Measurements from ENCODE around the gene ME1.

ME1 gene

GRCh38 chr6:83314693-83315092 lies 116.2 kb downstream of the ME1 start:
- Histone ChIP-seq H3K9me3 (ENCODE audit: control insufficient read depth, insufficient read depth, low read length) (no peaks in the 10 kb centered on the region), H3K9me2 (replicated peaks; ENCODE audit: control insufficient read depth, low read length) (no peaks in the 10 kb centered on the region), H3K79me2 (ENCODE audit: control insufficient read depth, low read length) (no peaks in the 10 kb centered on the region), H3K36me3 (ENCODE audit: control insufficient read depth, low read length) (no peaks in the 10 kb centered on the region), H4K20me1 (ENCODE audit: control insufficient read depth, insufficient read depth, low read depth, low read length) (no peaks in the 10 kb centered on the region), H3F3A (ENCODE audit: control insufficient read depth, insufficient read depth) (no peaks in the 10 kb centered on the region), H3K4me3 (ENCODE audit: low read length) (no peak overlapping the region), H3K27me3 (ENCODE audit: control insufficient read depth, low read length) (no peaks in the 10 kb centered on the region), H3K4me2 (ENCODE audit: low read length) (no peak overlapping the region), H3K27ac (ENCODE audit: low read depth, low read length) (no peak overlapping the region), H3K4me1 (ENCODE audit: control insufficient read depth, low read length) (no peaks in the 10 kb centered on the region)
- TF ChIP-seq EZH2phosphoT487 (IDR thresholded peaks at IDR 0.05; ENCODE audit: borderline replicate concordance, low read length) (no peak), CTCF (IDR thresholded peaks at IDR 0.05; ENCODE audit: low read depth, low read length, poor library complexity, severe bottlenecking) (no peak)

DNA sequence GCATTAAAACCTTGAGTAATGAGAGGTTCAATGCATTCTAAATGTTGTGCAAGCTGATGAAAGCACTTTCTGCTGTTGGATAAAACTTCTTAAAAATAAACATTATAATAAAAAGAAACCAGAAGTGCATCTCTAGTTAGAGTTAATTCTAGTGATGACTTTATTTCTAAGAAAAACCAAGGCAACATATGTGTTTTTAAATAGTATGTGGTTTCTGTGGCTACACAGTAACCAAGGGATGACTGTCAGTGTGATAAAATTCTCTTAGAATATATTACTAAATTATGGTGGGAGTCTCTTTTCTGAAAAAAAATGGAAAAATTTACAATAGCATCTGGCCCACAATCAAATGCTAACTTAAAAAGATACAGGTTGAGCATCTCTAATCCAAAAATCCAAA lies 117.0 kb downstream of the ME1 start:
- Histone ChIP-seq H3F3A (ENCODE audit: control insufficient read depth, insufficient read depth) (no peaks in the 10 kb centered on the region), H3K27ac (ENCODE audit: low read depth, low read length) (no peak overlapping the region), H3K4me3 (ENCODE audit: low read length) (no peak overlapping the region), H4K20me1 (ENCODE audit: control insufficient read depth, insufficient read depth, low read depth, low read length) (no peaks in the 10 kb centered on the region), H3K27me3 (ENCODE audit: control insufficient read depth, low read length) (no peaks in the 10 kb centered on the region), H3K9me2 (replicated peaks; ENCODE audit: control insufficient read depth, low read length) (no peaks in the 10 kb centered on the region), H3K4me1 (ENCODE audit: control insufficient read depth, low read length) (no peaks in the 10 kb centered on the region), H3K36me3 (ENCODE audit: control insufficient read depth, low read length) (no peaks in the 10 kb centered on the region), H3K79me2 (ENCODE audit: control insufficient read depth, low read length) (no peaks in the 10 kb centered on the region), H3K9me3 (ENCODE audit: control insufficient read depth, insufficient read depth, low read length) (no peaks in the 10 kb centered on the region), H3K4me2 (ENCODE audit: low read length) (no peak overlapping the region)
- TF ChIP-seq EZH2phosphoT487 (IDR thresholded peaks at IDR 0.05; ENCODE audit: borderline replicate concordance, low read length): no peak
- no peak for TF ChIP-seq CTCF (IDR thresholded peaks at IDR 0.05; ENCODE audit: low read depth, low read length, poor library complexity, severe bottlenecking)

- Histone ChIP-seq H3K27ac (ENCODE audit: low read depth, low read length) (no peak overlapping the region), H3K79me2 (ENCODE audit: control insufficient read depth, low read length) (no peaks in the 10 kb centered on the region), H3F3A (ENCODE audit: control insufficient read depth, insufficient read depth) (no peaks in the 10 kb centered on the region), H3K4me2 (ENCODE audit: low read length) (no peak overlapping the region), H3K27me3 (ENCODE audit: control insufficient read depth, low read length) (no peaks in the 10 kb centered on the region), H3K9me2 (replicated peaks; ENCODE audit: control insufficient read depth, low read length) (no peaks in the 10 kb centered on the region), H3K4me1 (ENCODE audit: control insufficient read depth, low read length) (no peaks in the 10 kb centered on the region), H3K4me3 (ENCODE audit: low read length) (no peak overlapping the region), H4K20me1 (ENCODE audit: control insufficient read depth, insufficient read depth, low read depth, low read length) (no peaks in the 10 kb centered on the region), H3K36me3 (ENCODE audit: control insufficient read depth, low read length) (no peaks in the 10 kb centered on the region), H3K9me3 (ENCODE audit: control insufficient read depth, insufficient read depth, low read length) (no peaks in the 10 kb centered on the region)
- TF ChIP-seq EZH2phosphoT487 (IDR thresholded peaks at IDR 0.05; ENCODE audit: borderline replicate concordance, low read length): no peak
- no peak for TF ChIP-seq CTCF (IDR thresholded peaks at IDR 0.05; ENCODE audit: low read depth, low read length, poor library complexity, severe bottlenecking)
These were observed 119.6 kb downstream of the ME1 start for GRCh38 chr6:83311231-83311630.

GRCh38 chr6:83310046-83310445 lies 120.8 kb downstream of the ME1 start:
- no peaks in the 10 kb centered on the region for H3K9me3 ChIP-seq (ENCODE audit: control insufficient read depth, insufficient read depth, low read length)
- H3K79me2 ChIP-seq (ENCODE audit: control insufficient read depth, low read length): no peaks in the 10 kb centered on the region
- no peaks in the 10 kb centered on the region for H3K4me1 ChIP-seq (ENCODE audit: control insufficient read depth, low read length)
- H3F3A ChIP-seq (ENCODE audit: control insufficient read depth, insufficient read depth): no peaks in the 10 kb centered on the region
- H3K4me3 ChIP-seq (ENCODE audit: low read length): no peak overlapping the region
- H3K27ac ChIP-seq (ENCODE audit: low read depth, low read length): no peak overlapping the region
- TF ChIP-seq CTCF (IDR thresholded peaks at IDR 0.05; ENCODE audit: low read depth, low read length, poor library complexity, severe bottlenecking) (no peak), EZH2phosphoT487 (IDR thresholded peaks at IDR 0.05; ENCODE audit: borderline replicate concordance, low read length) (no peak)
- H3K27me3 ChIP-seq (ENCODE audit: control insufficient read depth, low read length): no peaks in the 10 kb centered on the region
- no peaks in the 10 kb centered on the region for H3K36me3 ChIP-seq (ENCODE audit: control insufficient read depth, low read length)
- H3K9me2 ChIP-seq (replicated peaks; ENCODE audit: control insufficient read depth, low read length): no peaks in the 10 kb centered on the region
- H3K4me2 ChIP-seq (ENCODE audit: low read length): no peak overlapping the region
- H4K20me1 ChIP-seq (ENCODE audit: control insufficient read depth, insufficient read depth, low read depth, low read length): no peaks in the 10 kb centered on the region

Data from DOHH2 (cell line).